ENCODE data around the gene MATK.

MATK gene

GRCh38 chr19:3750211-3750610, 36.0 kb downstream of the MATK start:
- no peak for TF ChIP-seq POLR2A (IDR thresholded peaks at IDR 0.05; ENCODE audit: low read depth, low read length)
- FAIRE-seq = no peak
- DNase-seq (ENCODE audit: insufficient read length, low spot score) = no peak

DNA sequence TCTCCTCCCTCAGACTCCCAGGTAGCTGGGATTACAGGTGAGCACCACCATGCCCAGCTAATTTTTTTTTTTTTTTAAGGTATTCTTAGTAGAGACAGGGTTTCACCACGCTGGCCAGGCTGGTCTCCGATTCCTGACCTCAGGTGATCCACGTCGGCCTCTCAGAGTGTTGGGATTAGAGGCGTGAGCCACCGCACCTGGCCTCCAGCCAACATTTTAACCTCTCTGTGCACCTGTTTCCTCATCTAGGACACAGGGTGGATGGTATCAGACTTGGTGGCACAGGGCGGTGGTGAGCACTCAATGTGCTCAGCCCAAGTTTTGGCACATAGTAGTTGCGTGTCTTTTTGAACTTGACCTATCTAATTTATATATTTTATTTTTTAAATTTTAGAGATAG, 37.2 kb downstream of the MATK start:
- no peak for TF ChIP-seq POLR2A (IDR thresholded peaks at IDR 0.05; ENCODE audit: low read depth, low read length)
- FAIRE-seq = no peak
- no peak for DNase-seq (ENCODE audit: insufficient read length, low spot score)

- DNase-seq (ENCODE audit: insufficient read length, low spot score) = no peak
- FAIRE-seq = no peak
- no peak for TF ChIP-seq POLR2A (IDR thresholded peaks at IDR 0.05; ENCODE audit: low read depth, low read length)
Observed at GRCh38 chr19:3746371-3747056, 39.7 kb downstream of the MATK start.

DNA sequence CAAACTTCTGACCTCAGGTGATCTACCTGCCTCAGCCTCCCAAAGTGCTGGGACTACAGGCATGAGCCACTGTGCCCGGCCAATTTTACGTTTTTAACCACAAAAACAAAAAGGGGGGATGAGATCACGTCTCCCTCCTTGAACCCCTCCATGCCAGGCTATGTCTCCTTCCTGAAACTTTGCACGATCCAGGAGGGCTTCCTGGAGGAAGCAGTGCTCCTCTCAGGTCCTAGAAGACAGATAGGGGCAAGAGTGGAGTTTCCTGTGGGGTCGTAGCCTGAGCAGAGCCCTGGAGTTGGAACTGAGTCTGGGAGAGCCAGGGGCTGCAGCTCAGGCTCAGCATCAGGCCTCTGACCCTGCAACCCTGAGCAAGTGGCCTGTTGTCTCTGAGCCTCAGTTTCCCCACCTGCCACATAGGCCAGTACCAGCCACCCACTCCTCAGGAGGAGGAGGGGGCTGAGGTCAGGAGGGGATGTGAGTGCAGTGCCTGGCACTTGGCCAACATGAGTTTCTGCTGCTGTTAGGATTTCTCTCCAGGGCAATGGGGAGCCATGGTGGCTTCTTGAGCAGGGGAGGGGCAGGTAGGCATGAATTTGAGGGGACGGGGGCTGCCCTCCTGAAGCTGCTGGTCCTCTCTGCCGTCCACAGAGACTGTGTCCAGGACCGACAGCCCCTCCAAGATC, 40.7 kb downstream of the MATK start:
- DNase-seq (ENCODE audit: insufficient read length, low spot score) = no peak
- TF ChIP-seq POLR2A (IDR thresholded peaks at IDR 0.05; ENCODE audit: low read depth, low read length) = no peak
- no peak for FAIRE-seq

- DNase-seq (ENCODE audit: insufficient read length, low spot score) = peak; percentile 63
- FAIRE-seq = peak; percentile 41
- no peak for TF ChIP-seq POLR2A (IDR thresholded peaks at IDR 0.05; ENCODE audit: low read depth, low read length)
Observed at GRCh38 chr19:3743486-3743885, 42.7 kb downstream of the MATK start.

GRCh38 chr19:3740431-3740830, 45.8 kb downstream of the MATK start:
- FAIRE-seq = no peak
- no peak for DNase-seq (ENCODE audit: insufficient read length, low spot score)
- no peak for TF ChIP-seq POLR2A (IDR thresholded peaks at IDR 0.05; ENCODE audit: low read depth, low read length)

- no peak for DNase-seq (ENCODE audit: insufficient read length, low spot score)
- TF ChIP-seq POLR2A (IDR thresholded peaks at IDR 0.05; ENCODE audit: low read depth, low read length) = no peak
- no peak for FAIRE-seq
Observed at GRCh38 chr19:3738477-3739220, 47.5 kb downstream of the MATK start.

- TF ChIP-seq POLR2A (IDR thresholded peaks at IDR 0.05; ENCODE audit: low read depth, low read length) = no peak
- no peak for FAIRE-seq
- DNase-seq (ENCODE audit: insufficient read length, low spot score) = no peak
Observed at GRCh38 chr19:3737487-3738205, 48.5 kb downstream of the MATK start.

- no peak for FAIRE-seq
- DNase-seq (ENCODE audit: insufficient read length, low spot score) = no peak
- TF ChIP-seq POLR2A (IDR thresholded peaks at IDR 0.05; ENCODE audit: low read depth, low read length) = no peak
Observed at GRCh38 chr19:3736106-3736724, 50.0 kb downstream of the MATK start.

- TF ChIP-seq POLR2A (IDR thresholded peaks at IDR 0.05; ENCODE audit: low read depth, low read length) = no peak
- no peak for DNase-seq (ENCODE audit: insufficient read length, low spot score)
- FAIRE-seq = no peak
Observed at GRCh38 chr19:3734310-3734600, 51.9 kb downstream of the MATK start.

DNA sequence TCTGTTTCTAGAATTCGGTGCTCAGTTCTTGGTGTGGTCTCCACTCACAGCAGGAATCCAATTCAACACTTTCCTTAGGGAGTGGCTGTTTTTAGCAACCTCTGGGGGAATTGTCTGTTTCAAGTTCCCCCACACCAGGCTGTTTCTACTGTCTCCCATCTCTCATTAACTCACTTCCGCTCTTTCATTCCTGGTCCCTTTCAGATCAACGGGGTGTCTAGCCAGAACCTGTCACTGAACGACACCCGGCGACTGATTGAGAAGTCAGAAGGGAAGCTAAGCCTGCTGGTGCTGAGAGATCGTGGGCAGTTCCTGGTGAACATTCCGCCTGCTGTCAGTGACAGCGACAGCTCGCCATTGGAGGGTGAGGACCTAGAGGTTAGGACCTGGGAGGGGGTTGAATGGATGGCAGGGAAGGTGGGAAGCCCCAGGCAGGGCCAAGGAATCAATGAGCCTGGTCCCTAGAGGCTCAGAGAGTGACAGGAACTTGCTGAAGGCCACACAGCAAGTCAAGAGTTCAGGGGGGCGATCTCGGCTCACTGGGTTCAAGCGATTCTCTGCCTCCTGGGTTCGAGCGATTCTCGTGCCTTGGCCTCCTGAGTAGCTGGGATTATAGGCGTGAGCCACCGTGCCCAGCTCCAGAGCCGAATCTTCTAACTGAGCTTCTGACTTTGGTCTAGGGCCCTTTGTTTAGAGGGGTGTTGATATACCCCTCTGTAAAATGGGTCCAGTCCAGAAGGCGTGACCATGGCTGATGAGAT, 52.5 kb downstream of the MATK start:
- TF ChIP-seq POLR2A (IDR thresholded peaks at IDR 0.05; ENCODE audit: low read depth, low read length) = no peak
- no peak for FAIRE-seq
- no peak for DNase-seq (ENCODE audit: insufficient read length, low spot score)

- no peak for FAIRE-seq
- no peak for DNase-seq (ENCODE audit: insufficient read length, low spot score)
- no peak for TF ChIP-seq POLR2A (IDR thresholded peaks at IDR 0.05; ENCODE audit: low read depth, low read length)
Observed at GRCh38 chr19:3732108-3732507, 54.1 kb downstream of the MATK start.

GRCh38 chr19:3730457-3730958, 55.7 kb downstream of the MATK start:
- FAIRE-seq (no peak), DNase-seq (ENCODE audit: insufficient read length, low spot score) (no peak)
- TF ChIP-seq POLR2A (IDR thresholded peaks at IDR 0.05; ENCODE audit: low read depth, low read length) = no peak

All from H54 (cell line).